ENCODE data around the gene TRAF5. TPM values are rescaled to one million over a fixed set of nuclear protein-coding genes. Genes with fewer than 3 reads are reported as not detected.
"Not testable (repeated sequence)": the region's sequence is repeated elsewhere in the genome, so short reads cannot be mapped to it uniquely, and the experiment has no call there.

The TRAF5 gene
- total RNA-seq, 2 donors from 2014 or later: 27.8 to 46.7 TPM

DNA sequence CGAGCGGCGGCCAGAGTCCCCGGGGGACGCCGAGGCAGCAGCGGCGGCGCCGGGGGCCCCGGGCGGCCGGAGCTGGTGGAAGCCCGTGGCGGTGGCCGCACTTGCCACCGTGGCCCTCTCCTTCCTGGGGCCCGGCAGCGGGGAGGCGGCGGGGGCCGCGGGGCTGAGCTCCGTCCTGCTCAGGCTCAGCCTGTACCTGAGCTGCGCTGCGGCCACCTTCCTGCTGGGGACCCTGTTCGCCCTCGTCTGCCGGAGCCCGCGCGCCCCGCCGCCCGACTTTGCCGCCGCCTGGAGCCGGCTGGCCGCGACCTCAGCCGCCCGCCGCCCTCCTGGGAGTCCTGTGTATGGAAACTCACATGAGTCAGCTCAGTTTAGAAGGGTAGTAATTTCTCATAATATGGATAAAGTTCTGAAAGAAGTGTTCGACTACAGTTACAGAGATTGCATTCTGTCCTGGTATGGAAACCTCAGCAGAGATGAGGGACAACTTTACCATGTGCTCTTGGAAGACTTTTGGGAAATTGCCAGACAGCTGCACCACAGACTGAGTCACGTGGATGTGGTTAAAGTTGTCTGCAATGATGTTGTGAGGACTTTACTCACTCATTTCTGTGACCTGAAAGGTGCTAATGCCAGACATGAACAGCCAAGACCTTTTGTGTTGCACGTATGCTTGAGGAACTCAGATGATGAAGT is 90.1 kb downstream of the TRAF5 start:
- H3K27ac Mint-ChIP-seq: peak overlapping the region; percentile 69 to 86
- not testable (repeated sequence) for H3K9me3 Mint-ChIP-seq; H3K27me3 Mint-ChIP-seq; DNase-seq (ENCODE audit: low spot score)
- ATAC-seq: peak; percentile 84 to 86
- peaks cover 12% of the 10 kb centered on the region for H3K36me3 Mint-ChIP-seq
- H3K4me1 Mint-ChIP-seq (ENCODE audit: low read depth in 2 of 2): peaks cover 19 to 21% of the 10 kb centered on the region in 2 donors
- H3K4me3 Mint-ChIP-seq: peak overlapping the region; percentile 82

DNA sequence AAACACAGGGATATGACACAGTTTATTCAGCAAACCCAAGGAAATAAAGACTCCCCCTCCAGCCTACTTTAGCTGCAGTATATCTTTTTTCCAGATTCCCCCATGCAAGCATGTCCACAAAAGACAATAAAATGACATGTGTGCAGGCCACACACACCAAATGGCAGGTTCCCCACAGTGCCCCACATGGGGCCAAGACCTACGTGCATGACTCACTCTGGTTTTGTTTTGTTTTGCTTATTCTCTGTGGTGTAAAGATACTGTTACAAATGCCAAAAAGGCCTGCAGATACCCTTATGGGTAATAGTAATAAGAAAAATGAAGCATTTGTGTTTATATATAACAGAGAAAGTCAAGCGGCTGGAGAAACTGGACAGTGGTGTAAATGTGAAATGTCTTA is 93.8 kb downstream of the TRAF5 start:
- no peak overlapping the region for H3K4me3 Mint-ChIP-seq
- ATAC-seq: no peak

DNA sequence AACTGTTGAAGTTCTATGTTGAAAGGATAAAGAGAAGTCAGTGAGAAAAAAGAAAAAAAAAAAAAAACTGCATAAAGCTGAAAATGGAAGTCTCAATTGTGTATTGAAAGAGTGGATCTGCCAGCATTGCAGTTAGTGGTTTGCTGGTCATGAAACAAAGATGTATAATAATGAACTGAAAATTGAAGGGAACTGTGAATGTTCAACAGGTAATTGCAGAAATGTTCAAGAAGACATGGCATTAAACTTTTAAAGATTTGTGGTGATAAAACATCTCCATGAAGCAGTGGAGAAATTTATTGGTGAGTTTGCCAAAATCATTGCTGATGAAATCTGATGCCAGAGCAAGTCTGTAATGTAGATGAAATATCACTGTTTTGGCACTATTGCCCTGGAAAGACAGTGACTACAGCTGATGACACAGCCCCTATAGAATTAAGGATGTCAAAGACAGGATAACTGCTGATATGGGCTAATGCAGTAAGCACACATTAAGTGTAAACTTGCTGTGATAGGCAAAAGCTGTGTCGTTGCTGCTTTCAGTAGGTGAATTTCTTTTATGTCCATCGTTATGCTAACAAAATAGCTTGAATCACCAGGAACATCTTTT is 94.3 kb downstream of the TRAF5 start:
- no peak for DNase-seq (ENCODE audit: low spot score)
- Mint-ChIP-seq H3K27me3 (no peaks in the 10 kb centered on the region), H3K4me1 (ENCODE audit: low read depth in 2 of 2) (peaks cover 11 to 12% of the 10 kb centered on the region in 2 donors), H3K27ac (no peak overlapping the region), H3K4me3 (no peak overlapping the region), H3K9me3 (no peaks in the 10 kb centered on the region), H3K36me3 (peaks cover 7% of the 10 kb centered on the region)
- no peak for ATAC-seq

More for the DNA sequence above, 93.8 kb downstream of the TRAF5 start:
- H3K27me3 Mint-ChIP-seq: no peaks in the 10 kb centered on the region
- H3K36me3 Mint-ChIP-seq: peaks cover 7% of the 10 kb centered on the region
- no peaks in the 10 kb centered on the region for H3K9me3 Mint-ChIP-seq
- peaks cover 16 to 18% of the 10 kb centered on the region in 2 donors for H3K4me1 Mint-ChIP-seq (ENCODE audit: low read depth in 2 of 2)
- H3K27ac Mint-ChIP-seq: no peak overlapping the region
- no peak for DNase-seq (ENCODE audit: low spot score)

DNA sequence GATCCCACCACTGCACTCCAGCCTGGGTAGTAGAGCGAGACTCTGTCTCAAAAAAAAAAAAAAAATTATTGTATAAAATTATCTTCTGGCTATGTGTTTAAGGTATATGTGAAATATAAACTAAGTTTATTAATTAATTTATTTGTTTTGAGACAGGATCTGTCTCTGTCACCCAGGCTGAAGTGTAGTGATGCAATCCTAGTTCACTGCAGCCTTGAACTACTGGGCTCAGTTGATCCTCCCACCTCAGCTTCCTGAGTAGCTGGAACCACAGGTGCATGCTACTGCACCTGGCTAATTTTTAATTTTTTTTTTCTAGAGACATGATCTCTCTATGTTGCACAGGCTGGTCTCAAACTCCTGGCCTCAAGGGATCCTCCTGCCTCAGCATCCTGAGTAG is 97.4 kb downstream of the TRAF5 start:
- no peak for DNase-seq (ENCODE audit: low spot score)
- H3K27ac Mint-ChIP-seq: no peak overlapping the region
- no peaks in the 10 kb centered on the region for H3K4me1 Mint-ChIP-seq (ENCODE audit: low read depth in 2 of 2)
- H3K27me3 Mint-ChIP-seq: no peaks in the 10 kb centered on the region
- H3K36me3 Mint-ChIP-seq: no peaks in the 10 kb centered on the region
- ATAC-seq: no peak
- no peaks in the 10 kb centered on the region for H3K9me3 Mint-ChIP-seq
- no peak overlapping the region for H3K4me3 Mint-ChIP-seq

Other genes with a start within 250 kb of the TRAF5 start
- gene KCNH1, start 192.7 kb upstream of the TRAF5 start, total RNA-seq: not detected
- gene RCOR3, start 67.5 kb upstream of the TRAF5 start, total RNA-seq: 10 to 100 TPM; 42.1 to 63.0 TPM
- gene RD3, start 165.3 kb downstream of the TRAF5 start, total RNA-seq: not detected